ENCODE data around the gene CDC42.
"Not testable (repeated sequence)": the region's sequence is repeated elsewhere in the genome, so short reads cannot be mapped to it uniquely, and the experiment has no call there.

The CDC42 gene

GRCh38 chr1:22052115-22053016, at the start of gene CDC42:
TSS of gene CDC42 (plus strand) at chr1:22052709. CDS start at chr1:22078479, 25,770 bp downstream.
- peak; percentile 91 for DNase-seq

- DNase-seq: not testable (repeated sequence)
Observed at GRCh38 chr1:22002875-22003274, 49.6 kb upstream of the CDC42 start.

DNA sequence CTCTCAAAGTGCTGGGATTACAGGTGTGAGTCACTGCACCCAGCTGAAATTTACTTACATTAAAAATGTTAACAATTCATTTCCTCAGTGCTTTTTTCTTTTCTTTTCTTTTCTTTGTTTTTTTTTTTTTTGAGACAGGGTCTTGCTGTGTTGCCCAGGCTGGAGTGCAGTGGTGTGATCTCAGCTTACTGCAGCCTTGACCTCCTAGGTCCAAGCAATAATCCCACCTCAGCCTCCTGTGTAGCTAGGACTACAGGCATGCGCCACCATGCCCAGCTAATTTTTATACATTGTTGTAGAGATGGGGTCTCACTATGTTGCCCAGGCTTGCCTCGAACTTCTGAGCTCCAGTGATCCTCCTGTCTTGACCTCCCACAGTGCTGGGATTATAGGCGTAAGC, 48.5 kb upstream of the CDC42 start:
- not testable (repeated sequence) for DNase-seq

DNA sequence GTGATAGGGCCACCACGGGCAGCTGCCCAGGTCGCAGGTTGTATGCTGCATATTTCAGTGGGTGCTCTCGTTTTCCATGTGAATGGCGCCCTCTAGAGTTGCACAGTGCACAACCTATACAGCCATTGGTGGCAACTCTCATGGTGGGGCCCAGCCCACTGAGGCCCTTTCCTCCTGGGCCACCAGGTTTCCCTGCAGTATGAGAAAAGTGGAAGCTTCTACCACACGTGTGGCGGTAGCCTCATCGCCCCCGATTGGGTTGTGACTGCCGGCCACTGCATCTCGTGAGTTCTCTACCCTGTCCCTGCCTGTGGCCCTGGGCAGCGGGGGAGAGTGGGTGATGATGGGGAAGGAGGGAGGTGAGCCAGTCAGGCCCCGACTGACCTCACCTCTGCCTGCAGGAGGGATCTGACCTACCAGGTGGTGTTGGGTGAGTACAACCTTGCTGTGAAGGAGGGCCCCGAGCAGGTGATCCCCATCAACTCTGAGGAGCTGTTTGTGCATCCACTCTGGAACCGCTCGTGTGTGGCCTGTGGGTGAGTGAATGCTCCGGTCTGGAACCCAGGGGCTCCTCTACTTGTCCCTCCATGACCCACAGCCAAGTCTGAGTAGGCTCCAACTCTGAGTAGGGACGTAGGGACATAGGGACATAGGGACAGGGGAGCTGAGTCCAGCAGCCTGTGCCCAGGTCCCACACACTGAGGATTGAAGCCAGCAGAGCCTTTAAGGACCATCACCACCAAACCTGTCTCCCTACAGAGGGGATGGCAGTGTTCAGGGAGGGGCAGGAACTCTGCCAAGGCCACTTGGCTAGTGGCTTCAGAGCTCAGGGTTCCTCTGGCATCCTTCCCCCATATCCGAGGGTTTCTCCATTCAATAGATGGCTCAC, 47.0 kb upstream of the CDC42 start:
- not testable (repeated sequence) for DNase-seq

DNA sequence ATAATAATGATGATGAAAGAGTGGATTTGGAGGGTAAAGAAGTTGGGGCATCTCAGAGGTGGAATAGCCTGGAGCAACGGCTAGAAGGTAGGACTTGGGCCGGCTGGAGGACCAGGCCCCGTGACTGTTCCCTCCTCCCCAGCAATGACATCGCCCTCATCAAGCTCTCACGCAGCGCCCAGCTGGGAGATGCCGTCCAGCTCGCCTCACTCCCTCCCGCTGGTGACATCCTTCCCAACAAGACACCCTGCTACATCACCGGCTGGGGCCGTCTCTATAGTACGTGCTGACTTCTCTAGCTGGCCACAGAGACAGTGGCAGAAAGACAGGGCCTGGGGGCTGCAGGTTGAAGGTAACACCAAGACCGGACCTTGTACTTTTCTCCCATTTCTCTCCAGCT, 45.8 kb upstream of the CDC42 start:
- DNase-seq: not testable (repeated sequence)

- not testable (repeated sequence) for DNase-seq
Observed at GRCh38 chr1:22007262-22007661, 45.2 kb upstream of the CDC42 start.

- DNase-seq: not testable (repeated sequence)
Observed at GRCh38 chr1:22009566-22009965, 42.9 kb upstream of the CDC42 start.

- not testable (repeated sequence) for DNase-seq
Observed at GRCh38 chr1:22012752-22013151, 39.8 kb upstream of the CDC42 start.

GRCh38 chr1:22014575-22015206, 37.8 kb upstream of the CDC42 start:
- DNase-seq: not testable (repeated sequence)

- DNase-seq: peak; percentile 68
Observed at GRCh38 chr1:22018583-22019559, 33.6 kb upstream of the CDC42 start.

DNA sequence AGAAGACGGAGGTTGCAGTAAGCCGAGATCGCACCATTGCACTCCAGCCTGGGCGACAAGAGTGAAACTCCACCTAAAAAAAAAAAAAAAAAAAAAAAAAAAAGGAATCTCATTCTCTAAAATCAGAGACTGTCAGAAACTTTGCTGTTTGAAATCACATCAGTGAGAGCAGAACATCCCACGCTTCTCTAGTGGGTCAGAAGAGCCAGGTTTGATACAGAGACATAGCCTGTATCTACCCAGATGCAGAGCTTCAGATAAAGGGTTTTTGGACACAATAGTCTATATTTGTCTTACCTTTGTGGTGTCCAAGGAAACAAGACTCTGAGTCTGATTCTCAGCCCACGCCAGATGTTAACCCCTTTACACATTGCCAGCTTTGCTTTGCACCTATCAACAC, 31.4 kb upstream of the CDC42 start:
- no peak for DNase-seq

DNA sequence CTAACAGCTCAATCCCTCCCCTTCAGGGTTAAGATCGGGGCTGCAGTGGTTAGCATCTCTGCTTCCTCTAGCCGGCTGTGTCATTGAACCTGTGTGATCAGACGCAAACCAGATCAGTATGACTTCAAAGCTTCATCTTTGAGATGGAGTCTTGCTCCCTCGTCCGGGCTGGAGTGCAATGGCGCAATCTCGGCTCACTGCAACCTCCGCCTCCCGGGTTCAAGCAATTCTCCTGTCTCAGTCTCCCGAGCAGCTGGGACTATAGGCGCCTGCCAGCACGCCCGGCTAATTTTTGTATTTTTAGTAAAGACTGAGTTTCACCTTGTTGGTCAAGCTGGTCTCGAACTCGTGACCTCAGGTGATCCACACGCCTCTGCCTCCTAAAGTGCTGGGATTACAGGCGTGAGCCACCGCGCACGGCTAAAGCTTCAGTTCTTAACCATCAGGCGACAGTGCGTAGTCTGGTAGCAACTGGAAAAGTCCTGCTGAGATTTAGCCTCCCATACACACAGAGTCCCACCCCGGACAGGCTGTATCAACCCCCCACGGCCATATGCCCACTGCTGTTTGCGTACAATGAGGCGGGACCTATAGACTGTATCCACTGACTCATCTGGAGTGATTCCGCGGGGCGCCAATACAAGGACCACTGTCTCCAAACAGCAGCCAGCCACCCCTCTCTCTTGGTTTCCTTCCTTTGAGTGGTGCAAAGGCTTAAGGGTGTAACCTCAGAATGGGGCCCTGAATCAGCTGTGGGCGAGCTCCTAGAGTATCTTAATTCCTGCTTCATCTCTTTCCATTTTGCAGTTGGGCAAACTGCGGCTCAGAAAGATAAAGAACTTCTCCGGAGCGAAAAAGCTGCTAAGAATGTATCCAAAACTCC, 27.8 kb upstream of the CDC42 start:
- DNase-seq: peak; percentile 89

- DNase-seq: peak; percentile 63
Observed at GRCh38 chr1:22025368-22026155, 26.9 kb upstream of the CDC42 start.

- DNase-seq: no peak
Observed at GRCh38 chr1:22026924-22027289, 25.6 kb upstream of the CDC42 start.

GRCh38 chr1:22030057-22030456, 22.5 kb upstream of the CDC42 start:
- no peak for DNase-seq

GRCh38 chr1:22030473-22030872, 22.0 kb upstream of the CDC42 start:
- DNase-seq: no peak

GRCh38 chr1:22031214-22031962, 21.1 kb upstream of the CDC42 start:
- peak; percentile 12 for DNase-seq

DNA sequence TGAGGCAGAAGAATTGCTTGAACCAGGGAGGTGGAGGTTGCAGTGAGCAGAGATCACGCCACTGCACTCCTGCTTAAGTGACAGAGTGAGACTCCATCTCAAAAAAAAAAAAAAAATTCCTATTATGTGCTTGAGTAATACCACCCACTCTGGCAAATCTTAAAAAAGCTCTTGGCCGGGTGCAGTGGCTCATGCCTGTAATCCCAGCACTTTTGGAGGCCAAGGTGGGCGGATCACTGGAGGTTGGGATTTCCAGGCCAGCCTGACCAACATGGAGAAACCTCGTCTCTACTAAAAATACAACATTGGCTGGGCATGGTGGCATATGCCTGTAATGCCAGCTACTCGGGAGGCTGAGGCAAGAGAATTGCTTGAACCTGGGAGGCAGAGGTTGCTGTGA, 17.7 kb upstream of the CDC42 start:
- not testable (repeated sequence) for DNase-seq

DNA sequence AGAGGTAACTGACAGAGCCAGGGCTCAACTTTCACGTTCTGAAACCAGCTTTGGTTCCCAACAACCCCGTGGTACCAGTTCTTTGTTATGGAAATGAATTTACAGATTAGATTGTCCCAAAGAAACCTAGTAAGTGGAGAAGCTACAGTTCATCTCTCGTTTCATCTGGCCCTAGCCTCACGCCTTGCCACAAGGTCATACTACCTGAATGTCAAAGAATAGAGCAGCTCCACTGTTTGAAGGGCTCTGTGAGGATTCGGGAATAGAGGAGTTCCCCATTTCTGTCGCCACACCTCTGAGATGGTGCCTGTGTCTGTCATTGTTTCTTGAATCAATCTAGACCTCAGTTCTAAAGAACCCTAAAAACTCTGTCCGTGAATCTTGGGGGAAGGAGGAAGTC, 15.0 kb upstream of the CDC42 start:
- DNase-seq: no peak
